GM12872 (cell line): Measurements from ENCODE around the gene RPS2.

Source experiments
- CTCF ChIP-seq: IDR thresholded peaks from 3 replicates; pipeline ENCODE4 v1.5.1; 2011; ENCODE audit warnings: low read depth, mild to moderate bottlenecking, low read length, moderate library complexity; ENCODE audit not compliant: insufficient read depth

The RPS2 gene

GRCh38 chr16:1941162-1942046 is 23.2 kb downstream of the RPS2 start:
- TF ChIP-seq CTCF, result no peak

- no peak for TF ChIP-seq CTCF
Observed at GRCh38 chr16:1940273-1941161, 24.1 kb downstream of the RPS2 start.

- no peak for TF ChIP-seq CTCF
Observed at GRCh38 chr16:1938910-1939309, 25.7 kb downstream of the RPS2 start.

GRCh38 chr16:1938316-1938715 is 26.3 kb downstream of the RPS2 start:
- TF ChIP-seq CTCF, result no peak

DNA sequence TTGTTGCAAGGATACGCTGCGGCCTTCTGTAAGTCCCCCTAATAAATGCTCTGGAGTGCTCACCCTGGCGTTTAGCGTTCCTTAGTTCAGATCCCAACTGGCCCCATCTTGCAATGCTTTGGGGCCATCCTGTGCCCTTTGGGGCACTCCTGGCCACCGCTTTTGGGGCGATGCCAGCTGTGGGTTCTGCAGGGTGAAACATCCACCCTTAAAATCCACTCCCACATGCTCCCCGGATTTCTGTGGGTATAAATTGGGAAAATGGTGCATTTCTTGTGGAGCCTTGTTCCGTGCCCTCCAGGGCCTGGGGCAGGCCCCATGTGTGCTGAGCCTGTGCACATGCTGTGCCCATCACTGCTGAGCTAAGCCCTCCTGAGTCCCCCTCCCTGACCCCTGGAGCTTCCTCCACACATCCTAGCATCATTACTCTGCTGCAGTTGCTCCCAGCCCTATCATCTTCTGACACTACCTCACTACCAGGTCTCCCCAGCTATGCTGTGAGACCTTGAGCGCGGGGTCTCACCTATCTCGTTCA is 27.6 kb downstream of the RPS2 start:
- no peak for TF ChIP-seq CTCF

DNA sequence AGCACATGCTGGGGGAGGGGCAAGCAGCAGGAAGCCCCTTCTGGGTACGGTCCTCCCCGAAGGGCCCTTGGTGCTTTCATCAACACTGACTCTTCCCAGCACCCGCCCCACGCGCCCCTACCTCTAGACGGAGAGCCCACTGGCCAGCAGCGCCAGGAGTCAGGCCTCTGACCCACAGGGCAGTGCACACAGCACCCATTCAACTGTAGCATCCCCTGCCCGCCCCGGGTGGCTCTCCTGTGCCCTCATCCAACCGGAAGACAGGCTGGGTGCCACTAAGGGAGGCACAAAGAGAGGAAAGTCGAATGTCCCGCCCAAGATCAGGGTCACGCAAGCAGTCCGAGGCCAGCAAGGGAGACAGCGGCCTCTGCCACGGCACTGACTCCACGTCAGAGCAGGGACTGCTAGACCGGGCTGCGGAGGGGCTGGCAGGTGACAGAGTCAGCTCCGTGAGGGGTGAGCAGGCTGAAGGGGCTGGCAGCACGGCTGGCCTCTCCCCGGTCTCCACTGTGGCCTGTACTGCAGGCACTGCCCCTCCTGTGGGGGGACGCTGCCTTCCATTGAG is 31.4 kb downstream of the RPS2 start:
- TF ChIP-seq CTCF, result no peak
